ENCODE results near the gene CARD9. TPM values are rescaled to one million over a fixed set of nuclear protein-coding genes. Genes with fewer than 3 reads are reported as not detected.
A peak's percentile ranks its signal among the peaks of the same experiment; 100 is the strongest.
"Not testable (repeated sequence)": the region's sequence is repeated elsewhere in the genome, so short reads cannot be mapped to it uniquely, and the experiment has no call there.

Gene CARD9
- total RNA-seq, 1 donor from 2014 or later: 15.0 TPM

DNA sequence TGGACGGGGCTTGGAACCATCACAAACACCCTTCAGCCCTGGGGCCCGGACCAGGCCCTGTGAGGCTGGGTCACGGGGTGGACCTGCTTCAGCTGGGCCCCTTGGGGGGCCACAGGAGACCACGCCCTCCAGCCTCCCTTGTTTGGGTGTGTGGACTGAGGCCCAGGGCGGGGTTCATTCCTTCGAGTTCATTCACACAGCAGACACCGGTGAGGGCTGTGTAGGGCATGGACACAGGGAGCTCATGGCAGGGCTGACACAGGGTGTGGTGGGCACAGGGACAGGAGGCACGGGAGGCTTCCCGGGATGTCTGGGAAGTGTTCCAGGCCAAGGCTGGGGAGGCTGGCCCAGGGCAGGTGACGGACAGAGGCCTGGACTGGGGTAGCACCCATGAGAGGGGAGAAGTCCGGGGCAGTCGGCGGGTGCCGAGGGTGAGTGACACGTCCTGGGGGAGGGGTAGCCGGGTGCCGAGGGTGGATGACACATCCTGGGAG, 18.8 kb downstream of the CARD9 start:
- TF ChIP-seq, protein P1, sequence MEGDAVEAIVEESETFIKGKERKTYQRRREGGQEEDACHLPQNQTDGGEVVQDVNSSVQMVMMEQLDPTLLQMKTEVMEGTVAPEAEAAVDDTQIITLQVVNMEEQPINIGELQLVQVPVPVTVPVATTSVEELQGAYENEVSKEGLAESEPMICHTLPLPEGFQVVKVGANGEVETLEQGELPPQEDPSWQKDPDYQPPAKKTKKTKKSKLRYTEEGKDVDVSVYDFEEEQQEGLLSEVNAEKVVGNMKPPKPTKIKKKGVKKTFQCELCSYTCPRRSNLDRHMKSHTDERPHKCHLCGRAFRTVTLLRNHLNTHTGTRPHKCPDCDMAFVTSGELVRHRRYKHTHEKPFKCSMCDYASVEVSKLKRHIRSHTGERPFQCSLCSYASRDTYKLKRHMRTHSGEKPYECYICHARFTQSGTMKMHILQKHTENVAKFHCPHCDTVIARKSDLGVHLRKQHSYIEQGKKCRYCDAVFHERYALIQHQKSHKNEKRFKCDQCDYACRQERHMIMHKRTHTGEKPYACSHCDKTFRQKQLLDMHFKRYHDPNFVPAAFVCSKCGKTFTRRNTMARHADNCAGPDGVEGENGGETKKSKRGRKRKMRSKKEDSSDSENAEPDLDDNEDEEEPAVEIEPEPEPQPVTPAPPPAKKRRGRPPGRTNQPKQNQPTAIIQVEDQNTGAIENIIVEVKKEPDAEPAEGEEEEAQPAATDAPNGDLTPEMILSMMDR (IDR thresholded peaks at IDR 0.05): no peak
- intact Hi-C loops (cut with DNase I): no loop called here
- H3K27ac ChIP-seq: peak overlapping the region; percentile 18
- no peaks in the 10 kb centered on the region for H3K27me3 ChIP-seq (ENCODE audit: low read depth)
- peak in 1 of 2 donors; percentile 13 for ATAC-seq
- peaks cover 17% of the 10 kb centered on the region for H3K4me1 ChIP-seq
- DNase-seq: no peak
- peaks cover 13% of the 10 kb centered on the region for H3K36me3 ChIP-seq
- H3K9me3 ChIP-seq: no peaks in the 10 kb centered on the region
- H3K4me3 ChIP-seq: no peak overlapping the region

DNA sequence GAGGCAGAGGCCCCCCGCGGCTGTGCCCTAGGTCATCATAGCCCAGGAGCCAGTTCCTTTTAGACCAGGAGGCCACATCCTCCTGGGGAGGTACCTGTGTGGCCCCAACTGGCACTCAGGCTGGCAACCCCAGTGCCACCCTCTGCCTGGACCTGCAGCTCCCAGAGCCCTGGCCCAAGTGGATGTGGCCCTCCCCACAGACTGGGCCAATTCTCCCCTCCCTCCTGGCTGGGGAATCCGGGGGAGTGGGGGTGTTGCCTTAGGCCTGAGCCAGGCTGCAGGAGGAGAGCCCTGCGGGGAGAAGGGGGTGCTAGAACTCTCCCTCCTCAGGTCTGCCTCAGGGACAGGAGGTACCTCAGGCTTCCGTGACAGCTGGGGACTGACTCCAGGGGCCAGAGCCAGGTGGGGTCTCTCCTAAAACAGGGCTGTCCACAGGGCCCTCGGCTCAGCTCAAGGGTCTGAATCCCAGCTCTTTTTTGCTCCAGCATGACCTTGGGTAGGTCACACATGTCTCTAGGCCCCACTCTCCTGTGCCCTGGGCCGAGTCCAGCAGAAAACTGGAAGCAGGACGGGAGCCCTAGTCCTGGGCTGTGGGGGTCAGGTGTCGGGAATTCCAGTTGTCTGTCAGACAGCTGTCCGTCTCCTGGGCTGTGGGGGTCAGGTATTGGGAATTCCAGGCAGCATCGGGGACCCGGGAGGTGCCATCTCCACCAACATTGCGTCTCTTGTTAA, 19.5 kb downstream of the CARD9 start:
- ATAC-seq (no peak), DNase-seq (no peak)
- H3K36me3 ChIP-seq: peaks cover 14% of the 10 kb centered on the region
- H3K4me1 ChIP-seq: peaks cover 17% of the 10 kb centered on the region
- H3K9me3 ChIP-seq: no peaks in the 10 kb centered on the region
- no peak overlapping the region for H3K4me3 ChIP-seq
- intact Hi-C loops (cut with DNase I): no loop called here
- TF ChIP-seq, protein P1 (IDR thresholded peaks at IDR 0.05): no peak
- H3K27ac ChIP-seq: peak overlapping the region; percentile 24
- H3K27me3 ChIP-seq (ENCODE audit: low read depth): no peaks in the 10 kb centered on the region

DNA sequence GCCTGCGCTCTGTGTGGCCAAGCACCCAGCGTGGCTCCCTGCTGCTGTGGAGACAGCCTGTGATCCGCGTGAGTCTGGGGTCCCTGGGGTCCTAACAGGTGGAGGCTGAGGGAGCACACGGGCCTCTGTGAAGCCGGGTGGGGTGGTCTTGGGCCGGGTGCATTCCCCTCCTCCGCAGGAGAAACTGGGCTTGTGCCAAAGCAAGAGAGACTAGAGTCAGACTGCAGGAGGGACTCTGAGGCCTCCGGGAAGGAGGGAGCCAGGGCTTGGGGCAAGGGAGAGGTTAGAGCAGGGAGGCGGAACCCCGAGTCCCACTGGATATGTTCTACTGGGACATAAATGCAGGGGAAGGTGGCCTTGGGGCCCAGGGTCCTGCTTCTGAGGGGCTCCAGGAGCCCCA, 20.4 kb downstream of the CARD9 start:
- Histone ChIP-seq H3K27ac (no peak overlapping the region), H3K4me1 (peaks cover 17% of the 10 kb centered on the region), H3K36me3 (peaks cover 11% of the 10 kb centered on the region), H3K4me3 (no peak overlapping the region), H3K9me3 (no peaks in the 10 kb centered on the region), H3K27me3 (ENCODE audit: low read depth) (no peaks in the 10 kb centered on the region)
- intact Hi-C loops (cut with DNase I): no loop called here
- ATAC-seq (no peak), DNase-seq (no peak)
- TF ChIP-seq, protein P1 (IDR thresholded peaks at IDR 0.05): no peak

DNA sequence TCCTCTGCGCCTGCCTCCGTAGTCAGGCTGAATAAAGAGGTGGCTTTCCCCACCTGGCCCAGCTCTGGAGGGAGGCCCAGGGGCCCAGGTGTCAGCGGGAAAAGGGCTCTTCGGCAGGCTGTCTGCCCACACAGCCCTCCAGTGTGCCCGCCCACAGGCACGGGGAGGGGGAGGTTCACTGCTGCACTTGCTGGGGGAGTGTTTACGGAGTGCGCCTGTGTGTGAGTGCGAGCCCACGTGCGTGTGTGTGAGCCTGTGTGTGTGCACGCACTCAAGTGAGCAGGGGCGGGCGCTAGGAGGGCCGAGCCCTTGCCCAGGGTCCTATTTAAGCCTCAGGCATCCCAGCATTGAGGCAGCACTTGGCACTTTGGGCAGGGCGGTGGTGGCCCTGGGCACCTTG, 20.8 kb downstream of the CARD9 start:
- H3K4me3 ChIP-seq: no peak overlapping the region
- H3K36me3 ChIP-seq: peaks cover 7% of the 10 kb centered on the region
- TF ChIP-seq, protein P1 (IDR thresholded peaks at IDR 0.05): no peak
- no peaks in the 10 kb centered on the region for H3K9me3 ChIP-seq
- no peak overlapping the region for H3K27ac ChIP-seq
- DNase-seq: peak; percentile 68
- peaks cover 19% of the 10 kb centered on the region for H3K4me1 ChIP-seq
- ATAC-seq: peak; percentile 69 to 70
- intact Hi-C loops (cut with DNase I): no loop called here
- H3K27me3 ChIP-seq (ENCODE audit: low read depth): no peaks in the 10 kb centered on the region

DNA sequence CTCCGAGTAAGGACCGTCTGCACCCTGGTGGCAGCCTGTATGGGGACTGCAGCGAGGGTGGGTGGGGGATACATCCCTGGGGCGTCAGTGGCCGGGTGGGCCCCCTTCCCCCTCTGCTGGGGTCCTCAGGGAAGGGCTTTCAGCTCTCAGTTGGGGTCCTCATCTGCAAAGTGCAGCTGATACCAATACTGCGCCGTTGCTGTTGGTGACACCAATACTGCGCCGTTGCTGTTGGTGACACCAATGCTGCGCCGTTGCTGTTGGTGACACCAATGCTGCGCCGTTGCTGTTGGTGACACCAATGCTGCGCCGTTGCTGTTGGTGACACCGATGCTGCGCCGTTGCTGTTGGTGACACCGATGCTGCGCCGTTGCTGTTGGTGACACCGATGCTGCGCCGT, 21.6 kb downstream of the CARD9 start:
- DNase-seq; intact Hi-C loops (cut with DNase I): not testable (repeated sequence)

DNA sequence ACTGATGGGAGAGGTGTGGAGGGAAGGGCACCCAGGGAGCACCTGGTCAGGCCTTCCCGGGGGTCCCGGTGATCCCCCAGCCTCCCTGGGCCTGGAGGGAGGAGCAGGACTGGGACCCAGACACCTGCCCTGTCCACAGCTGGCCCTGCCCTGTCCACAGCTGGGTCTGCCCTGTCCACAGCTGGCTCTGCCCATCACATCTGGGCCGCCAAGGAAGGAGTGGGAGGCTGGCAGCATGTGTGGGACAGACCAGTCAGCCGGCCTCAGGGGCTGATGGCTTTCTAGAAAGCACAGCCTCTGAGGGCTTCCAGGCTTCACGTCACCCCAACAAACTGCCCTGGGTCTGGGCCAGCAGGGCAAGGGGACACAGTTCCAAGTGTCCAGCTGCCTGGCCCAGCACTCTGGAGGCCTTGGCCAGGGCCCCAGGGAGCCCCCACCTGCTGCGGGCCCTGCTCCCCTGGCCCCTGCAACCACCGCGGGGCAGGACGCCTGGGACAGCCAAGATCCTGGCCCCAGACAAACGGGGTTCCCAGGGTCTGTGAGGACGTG, 22.1 kb downstream of the CARD9 start:
- ATAC-seq (no peak), DNase-seq (no peak)
- no peak overlapping the region for H3K27ac ChIP-seq
- H3K36me3 ChIP-seq: peaks cover 4% of the 10 kb centered on the region
- H3K9me3 ChIP-seq: no peaks in the 10 kb centered on the region
- no peaks in the 10 kb centered on the region for H3K27me3 ChIP-seq (ENCODE audit: low read depth)
- no peak overlapping the region for H3K4me3 ChIP-seq
- TF ChIP-seq, protein P1 (IDR thresholded peaks at IDR 0.05): no peak
- intact Hi-C loops (cut with DNase I): no loop called here
- peaks cover 31% of the 10 kb centered on the region for H3K4me1 ChIP-seq

More for the DNA sequence above, 21.6 kb downstream of the CARD9 start:
- not testable (repeated sequence) for ATAC-seq; H3K4me3 ChIP-seq; H3K9me3 ChIP-seq; H3K27me3 ChIP-seq (ENCODE audit: low read depth); H3K36me3 ChIP-seq; H3K27ac ChIP-seq
- H3K4me1 ChIP-seq: peaks cover 27% of the 10 kb centered on the region
